ENCODE results near the gene NOL3.

GRCh38 chr16:67169011-67169451, 1.3 kb upstream of the NOL3 start:
- TF ChIP-seq, protein P1, sequence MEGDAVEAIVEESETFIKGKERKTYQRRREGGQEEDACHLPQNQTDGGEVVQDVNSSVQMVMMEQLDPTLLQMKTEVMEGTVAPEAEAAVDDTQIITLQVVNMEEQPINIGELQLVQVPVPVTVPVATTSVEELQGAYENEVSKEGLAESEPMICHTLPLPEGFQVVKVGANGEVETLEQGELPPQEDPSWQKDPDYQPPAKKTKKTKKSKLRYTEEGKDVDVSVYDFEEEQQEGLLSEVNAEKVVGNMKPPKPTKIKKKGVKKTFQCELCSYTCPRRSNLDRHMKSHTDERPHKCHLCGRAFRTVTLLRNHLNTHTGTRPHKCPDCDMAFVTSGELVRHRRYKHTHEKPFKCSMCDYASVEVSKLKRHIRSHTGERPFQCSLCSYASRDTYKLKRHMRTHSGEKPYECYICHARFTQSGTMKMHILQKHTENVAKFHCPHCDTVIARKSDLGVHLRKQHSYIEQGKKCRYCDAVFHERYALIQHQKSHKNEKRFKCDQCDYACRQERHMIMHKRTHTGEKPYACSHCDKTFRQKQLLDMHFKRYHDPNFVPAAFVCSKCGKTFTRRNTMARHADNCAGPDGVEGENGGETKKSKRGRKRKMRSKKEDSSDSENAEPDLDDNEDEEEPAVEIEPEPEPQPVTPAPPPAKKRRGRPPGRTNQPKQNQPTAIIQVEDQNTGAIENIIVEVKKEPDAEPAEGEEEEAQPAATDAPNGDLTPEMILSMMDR (IDR thresholded peaks at IDR 0.05; ENCODE audit: insufficient read depth, low read length) = no peak
- no peak for TF ChIP-seq POLR2AphosphoS5 (IDR thresholded peaks at IDR 0.05; ENCODE audit: low read depth)
